ENCODE data around the gene GLOD5. TPM values are rescaled to one million over a fixed set of nuclear protein-coding genes. Genes with fewer than 3 reads are reported as not detected.

Gene GLOD5
- polyA plus RNA-seq, 1 donor from 2014 or later: not detected

- H3K9me3 ChIP-seq (ENCODE audit: low read length): no peaks in the 10 kb centered on the region
- H3K9me2 ChIP-seq (ENCODE audit: insufficient read depth, low read length): no peaks in the 10 kb centered on the region
- H3K4me2 ChIP-seq (ENCODE audit: low read length): no peak overlapping the region
- no peak overlapping the region for H3K27ac ChIP-seq (ENCODE audit: low read length)
- TF ChIP-seq EP300 (conservative IDR thresholded peaks at IDR 0.05; ENCODE audit: poor library complexity, severe bottlenecking) (no peak), SMC3 (conservative IDR thresholded peaks at IDR 0.05; ENCODE audit: poor library complexity) (no peak)
- TF ChIP-seq, protein P1, sequence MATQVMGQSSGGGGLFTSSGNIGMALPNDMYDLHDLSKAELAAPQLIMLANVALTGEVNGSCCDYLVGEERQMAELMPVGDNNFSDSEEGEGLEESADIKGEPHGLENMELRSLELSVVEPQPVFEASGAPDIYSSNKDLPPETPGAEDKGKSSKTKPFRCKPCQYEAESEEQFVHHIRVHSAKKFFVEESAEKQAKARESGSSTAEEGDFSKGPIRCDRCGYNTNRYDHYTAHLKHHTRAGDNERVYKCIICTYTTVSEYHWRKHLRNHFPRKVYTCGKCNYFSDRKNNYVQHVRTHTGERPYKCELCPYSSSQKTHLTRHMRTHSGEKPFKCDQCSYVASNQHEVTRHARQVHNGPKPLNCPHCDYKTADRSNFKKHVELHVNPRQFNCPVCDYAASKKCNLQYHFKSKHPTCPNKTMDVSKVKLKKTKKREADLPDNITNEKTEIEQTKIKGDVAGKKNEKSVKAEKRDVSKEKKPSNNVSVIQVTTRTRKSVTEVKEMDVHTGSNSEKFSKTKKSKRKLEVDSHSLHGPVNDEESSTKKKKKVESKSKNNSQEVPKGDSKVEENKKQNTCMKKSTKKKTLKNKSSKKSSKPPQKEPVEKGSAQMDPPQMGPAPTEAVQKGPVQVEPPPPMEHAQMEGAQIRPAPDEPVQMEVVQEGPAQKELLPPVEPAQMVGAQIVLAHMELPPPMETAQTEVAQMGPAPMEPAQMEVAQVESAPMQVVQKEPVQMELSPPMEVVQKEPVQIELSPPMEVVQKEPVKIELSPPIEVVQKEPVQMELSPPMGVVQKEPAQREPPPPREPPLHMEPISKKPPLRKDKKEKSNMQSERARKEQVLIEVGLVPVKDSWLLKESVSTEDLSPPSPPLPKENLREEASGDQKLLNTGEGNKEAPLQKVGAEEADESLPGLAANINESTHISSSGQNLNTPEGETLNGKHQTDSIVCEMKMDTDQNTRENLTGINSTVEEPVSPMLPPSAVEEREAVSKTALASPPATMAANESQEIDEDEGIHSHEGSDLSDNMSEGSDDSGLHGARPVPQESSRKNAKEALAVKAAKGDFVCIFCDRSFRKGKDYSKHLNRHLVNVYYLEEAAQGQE (IDR thresholded peaks at IDR 0.05; ENCODE audit: borderline replicate concordance): no peak
- TF ChIP-seq, protein P2, sequence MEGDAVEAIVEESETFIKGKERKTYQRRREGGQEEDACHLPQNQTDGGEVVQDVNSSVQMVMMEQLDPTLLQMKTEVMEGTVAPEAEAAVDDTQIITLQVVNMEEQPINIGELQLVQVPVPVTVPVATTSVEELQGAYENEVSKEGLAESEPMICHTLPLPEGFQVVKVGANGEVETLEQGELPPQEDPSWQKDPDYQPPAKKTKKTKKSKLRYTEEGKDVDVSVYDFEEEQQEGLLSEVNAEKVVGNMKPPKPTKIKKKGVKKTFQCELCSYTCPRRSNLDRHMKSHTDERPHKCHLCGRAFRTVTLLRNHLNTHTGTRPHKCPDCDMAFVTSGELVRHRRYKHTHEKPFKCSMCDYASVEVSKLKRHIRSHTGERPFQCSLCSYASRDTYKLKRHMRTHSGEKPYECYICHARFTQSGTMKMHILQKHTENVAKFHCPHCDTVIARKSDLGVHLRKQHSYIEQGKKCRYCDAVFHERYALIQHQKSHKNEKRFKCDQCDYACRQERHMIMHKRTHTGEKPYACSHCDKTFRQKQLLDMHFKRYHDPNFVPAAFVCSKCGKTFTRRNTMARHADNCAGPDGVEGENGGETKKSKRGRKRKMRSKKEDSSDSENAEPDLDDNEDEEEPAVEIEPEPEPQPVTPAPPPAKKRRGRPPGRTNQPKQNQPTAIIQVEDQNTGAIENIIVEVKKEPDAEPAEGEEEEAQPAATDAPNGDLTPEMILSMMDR (IDR thresholded peaks at IDR 0.05; ENCODE audit: poor library complexity, severe bottlenecking): no peak
- H3K36me3 ChIP-seq (ENCODE audit: insufficient read depth, low read length): no peaks in the 10 kb centered on the region
- H3K79me2 ChIP-seq (replicated peaks; ENCODE audit: insufficient read depth, low read length): no peaks in the 10 kb centered on the region
- H3K4me3 ChIP-seq (ENCODE audit: low read length): no peak overlapping the region
- H3F3A ChIP-seq (ENCODE audit: insufficient read depth, low read length, poor library complexity, severe bottlenecking): no peaks in the 10 kb centered on the region
- H3K27me3 ChIP-seq (ENCODE audit: insufficient read depth, low read depth, low read length): no peaks in the 10 kb centered on the region
- no peaks in the 10 kb centered on the region for H4K20me1 ChIP-seq (ENCODE audit: insufficient read depth)
- no peak overlapping the region for H3K9ac ChIP-seq (ENCODE audit: low read length)
- no peak overlapping the region for H2AFZ ChIP-seq (ENCODE audit: low read depth, low read length)
These were observed 7.8 kb upstream of the GLOD5 start for GRCh38 chrX:48753708-48754228.

- Histone ChIP-seq H3K27me3 (ENCODE audit: insufficient read depth, low read depth, low read length) (no peaks in the 10 kb centered on the region), H3K4me2 (ENCODE audit: low read length) (no peak overlapping the region)
These were observed 7.3 kb upstream of the GLOD5 start for GRCh38 chrX:48754238-48754637.

More at GRCh38 chrX:48754238-48754637, 7.3 kb upstream of the GLOD5 start:
- no peaks in the 10 kb centered on the region for H4K20me1 ChIP-seq (ENCODE audit: insufficient read depth)
- no peaks in the 10 kb centered on the region for H3F3A ChIP-seq (ENCODE audit: insufficient read depth, low read length, poor library complexity, severe bottlenecking)
- H3K9me2 ChIP-seq (ENCODE audit: insufficient read depth, low read length): no peaks in the 10 kb centered on the region
- no peaks in the 10 kb centered on the region for H3K79me2 ChIP-seq (replicated peaks; ENCODE audit: insufficient read depth, low read length)
- H3K9ac ChIP-seq (ENCODE audit: low read length): no peak overlapping the region
- H3K27ac ChIP-seq (ENCODE audit: low read length): no peak overlapping the region
- TF ChIP-seq SMC3 (conservative IDR thresholded peaks at IDR 0.05; ENCODE audit: poor library complexity) (no peak), MXI1 (conservative IDR thresholded peaks at IDR 0.05; ENCODE audit: poor library complexity, severe bottlenecking) (no peak), RAD21 (conservative IDR thresholded peaks at IDR 0.05) (no peak), EZH2 (IDR thresholded peaks at IDR 0.05; ENCODE audit: borderline replicate concordance, insufficient read depth, low read length, poor library complexity, severe bottlenecking) (no peak), POLR2AphosphoS5 (IDR thresholded peaks at IDR 0.05) (no peak), EP300 (conservative IDR thresholded peaks at IDR 0.05; ENCODE audit: poor library complexity, severe bottlenecking) (no peak), TAF1 (IDR thresholded peaks at IDR 0.05; ENCODE audit: low read depth) (no peak)
- TF ChIP-seq, protein P2 (IDR thresholded peaks at IDR 0.05; ENCODE audit: poor library complexity, severe bottlenecking): no peak
- TF ChIP-seq, protein P1 (IDR thresholded peaks at IDR 0.05; ENCODE audit: borderline replicate concordance): no peak
- no peaks in the 10 kb centered on the region for H3K36me3 ChIP-seq (ENCODE audit: insufficient read depth, low read length)
- no peak overlapping the region for H3K4me3 ChIP-seq (ENCODE audit: low read length)
- no peaks in the 10 kb centered on the region for H3K9me3 ChIP-seq (ENCODE audit: low read length)
- no peak overlapping the region for H2AFZ ChIP-seq (ENCODE audit: low read depth, low read length)

Data from neural cell (in vitro differentiated cells).